A549 (cell line): Measurements from ENCODE around the gene SLC16A8. TPM values are rescaled to one million over a fixed set of nuclear protein-coding genes. Genes with fewer than 3 reads are reported as not detected.

Experiments used
- ATAC-seq, 2 experiments: fragments of 200-7000 bp in 1 of 2; fragments of >200 bp in 1 of 2; cut with Nextera tagmentation in 1 of 2; cut with Tn5 transposase in 1 of 2; 3 replicates each; pipeline versions ENCODE4 v1.8.0 to v1.9.1; 2018 to 2020; ENCODE audit warnings: mild to moderate bottlenecking in 1 of 2, moderate library complexity in 1 of 2
- CTCF ChIA-PET: fragments of 300-600 bp; sonication (Branson Sonifier 250); formaldehyde crosslinking; extraction: SDS; loops from one replicate; lab custom pipeline; 2021; ENCODE audit warnings: antibody characterized with exemption, inconsistent platforms; lab: Yijun Ruan, JAX
- POLR2A ChIA-PET: fragments of 350-600 bp; formaldehyde crosslinking; extraction: SDS; loops from one replicate; lab custom pipeline; 2021; ENCODE audit warnings: antibody characterized with exemption, inconsistent platforms; lab: Yijun Ruan, JAX
- DNase-seq, 2 experiments: peaks; one replicate each; pipeline versions ENCODE4 v3.0.0 to v3.0.0-alpha.2; 2011 to 2016; ENCODE audit warnings: low read depth in 1 of 2, low spot score in 1 of 2
- FAIRE-seq: peaks from 2 replicates; lab custom pipeline; 2011; peaks lifted over from hg19 to GRCh38; lab: Jason Lieb, UNC
- H3K27ac ChIP-seq, 2 experiments: fragments of >200 bp; sonication (Bioruptor Twin); formaldehyde crosslinking; 3 replicates each; pipeline ENCODE4 v1.5.1; 2016 to 2017
- H3K4me1 ChIP-seq: fragments of >200 bp; sonication (Bioruptor Twin); formaldehyde crosslinking; 3 replicates; pipeline ENCODE4 v1.6.1; 2016
- H3K4me2 ChIP-seq: fragments of >200 bp; sonication (Bioruptor Twin); formaldehyde crosslinking; 3 replicates; pipeline ENCODE4 v1.6.1; 2016
- H3K4me3 ChIP-seq: fragments of >200 bp; sonication (Bioruptor Twin); formaldehyde crosslinking; 3 replicates; pipeline ENCODE4 v1.5.1; 2016
- H3K9me3 ChIP-seq: fragments of >200 bp; sonication (Bioruptor Twin); formaldehyde crosslinking; 3 replicates; pipeline ENCODE4 v1.6.1; 2016
- CHD2 ChIP-seq: fragments of 150-350 bp; IDR thresholded peaks from 2 replicates; pipeline ENCODE4 v1.6.1; 2014; ENCODE audit warnings: low read length; ENCODE audit not compliant: partially characterized antibody
- EHF ChIP-seq: fragments of 250-450 bp; sonication (Bioruptor Pico); IDR thresholded peaks from 2 replicates; pipeline ENCODE4 v1.5.0; 2020; ENCODE audit warnings: mild to moderate bottlenecking
- FOXS1 ChIP-seq: fragments of 250-450 bp; sonication (Bioruptor Pico); IDR thresholded peaks from 2 replicates; pipeline ENCODE4 v1.5.0; 2020; ENCODE audit warnings: mild to moderate bottlenecking, moderate library complexity
- HDAC2 ChIP-seq: fragments of 200-600 bp; sonication (generic); IDR thresholded peaks from 2 replicates; pipeline ENCODE4 v1.6.1; 2016
- HOXB13 ChIP-seq: fragments of 250-450 bp; sonication (Bioruptor Pico); IDR thresholded peaks from 2 replicates; pipeline ENCODE4 v1.5.0; 2020; ENCODE audit warnings: low read depth, mild to moderate bottlenecking, moderate library complexity
- HOXB5 ChIP-seq: fragments of 250-450 bp; sonication (Bioruptor Pico); IDR thresholded peaks from 2 replicates; pipeline ENCODE4 v1.5.0; 2020; ENCODE audit warnings: mild to moderate bottlenecking, moderate library complexity
- NR3C1 ChIP-seq: fragments of >200 bp; sonication (Bioruptor Twin); formaldehyde crosslinking; IDR thresholded peaks from 3 replicates; pipeline ENCODE4 v1.6.1; 2017
- POLR2AphosphoS2 ChIP-seq: conservative IDR thresholded peaks from 2 replicates; pipeline ENCODE4 v1.6.1; 2012; ENCODE audit warnings: low read length, improper control_type of control experiment, inconsistent platforms
- RARB ChIP-seq: fragments of 250-450 bp; sonication (Bioruptor Pico); IDR thresholded peaks from 2 replicates; pipeline ENCODE4 v1.8.0; 2021; ENCODE audit warnings: mild to moderate bottlenecking, moderate library complexity
- ZFP36 ChIP-seq: fragments of 450-650 bp; IDR thresholded peaks from 2 replicates; pipeline ENCODE4 v1.6.1; 2014; ENCODE audit warnings: borderline replicate concordance; ENCODE audit not compliant: partially characterized antibody
- ZNF302 ChIP-seq: fragments of 250-450 bp; sonication (Bioruptor Pico); IDR thresholded peaks from 2 replicates; pipeline ENCODE4 v1.9.0; 2021; ENCODE audit warnings: inconsistent platforms, mild to moderate bottlenecking, moderate library complexity
- WGBS: methylation state at CpG from one replicate; pipeline ENCODE4 v1.1.6; 2017; ENCODE audit errors: missing lambda C conversion rate; 5-methylcytosine and 5-hydroxymethylcytosine counted together
- polyA plus RNA-seq, 4 experiments: library from polyadenylated mRNA; depleted of rRNA in 3 of 4; stranded (reverse); fragments of >200 nt; fragmentation: RNase III in 1 of 4; extraction: RNeasy Plus Mini Kit Qiagen cat#74134 plus additional on column Dnase treatment in 1 of 4; gene quantifications; 2 replicates in 3 of 4; 3 replicates in 1 of 4; pipeline ENCODE4 v1.2.3, GENCODE V29; 2011 to 2017
- TF ChIP-seq, protein P1 (sequence below): fragments of >200 bp; sonication (Bioruptor Twin); formaldehyde crosslinking; IDR thresholded peaks from 2 replicates; pipeline ENCODE4 v1.6.1; 2016
- TF ChIP-seq, protein P2 (sequence below): fragments of >200 bp; sonication (Bioruptor Twin); formaldehyde crosslinking; IDR thresholded peaks from 3 replicates; pipeline ENCODE4 v1.5.1; 2016
- TF ChIP-seq, protein P3 (sequence below): fragments of 250-450 bp; sonication (Bioruptor Pico); IDR thresholded peaks from 2 replicates; pipeline ENCODE4 v1.5.0; 2020; ENCODE audit warnings: low read depth, mild to moderate bottlenecking, moderate library complexity

SLC16A8 gene
- polyA plus RNA-seq, 2 of the 4 experiments (the other 2 are of a cell fraction): not detected

DNA sequence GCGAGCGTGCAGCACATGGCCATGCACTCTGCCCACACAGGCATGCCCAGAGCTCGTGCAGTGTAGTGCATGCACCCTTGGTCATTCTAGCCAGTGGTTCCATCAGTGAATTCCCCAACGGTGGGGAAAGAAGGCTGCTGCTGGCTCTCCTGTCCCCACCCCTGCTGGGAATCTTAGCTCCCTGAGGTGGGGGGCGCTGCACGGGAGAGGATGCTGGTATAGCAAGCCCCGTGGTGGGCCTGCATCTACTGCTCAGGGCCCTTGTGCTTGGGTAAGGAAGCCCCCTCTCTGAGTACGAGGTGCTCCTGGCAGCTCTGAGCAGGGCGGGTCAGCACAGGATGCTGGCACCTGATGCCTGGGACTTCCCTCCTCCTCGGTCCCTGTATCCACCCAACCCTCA, 45.0 kb upstream of the SLC16A8 start:
- no peak for FAIRE-seq
- no peak for TF ChIP-seq HOXB13 (CRISPR knock-in tag)
- TF ChIP-seq RARB (CRISPR knock-in tag): no peak
- no peak for TF ChIP-seq ZNF302 (CRISPR knock-in tag)
- CTCF ChIA-PET: interaction anchor here (0.7 to 4.8 kb wide), 4 partner anchors 9 to 21 kb away, joined by 3 to 22 read pairs (median 4); no protein-coding TSS in a partner anchor
- no peak for DNase-seq
- ATAC-seq: no peak
- Histone ChIP-seq H3K4me1 (no peaks in the 10 kb centered on the region), H3K9me3 (no peaks in the 10 kb centered on the region), H3K4me3 (no peak overlapping the region), H3K4me2 (no peak overlapping the region), H3K27ac (no peak overlapping the region)
- POLR2A ChIA-PET: no interaction called here
- WGBS: 83% methylated on average over 5 of the region's 10 CpGs

DNA sequence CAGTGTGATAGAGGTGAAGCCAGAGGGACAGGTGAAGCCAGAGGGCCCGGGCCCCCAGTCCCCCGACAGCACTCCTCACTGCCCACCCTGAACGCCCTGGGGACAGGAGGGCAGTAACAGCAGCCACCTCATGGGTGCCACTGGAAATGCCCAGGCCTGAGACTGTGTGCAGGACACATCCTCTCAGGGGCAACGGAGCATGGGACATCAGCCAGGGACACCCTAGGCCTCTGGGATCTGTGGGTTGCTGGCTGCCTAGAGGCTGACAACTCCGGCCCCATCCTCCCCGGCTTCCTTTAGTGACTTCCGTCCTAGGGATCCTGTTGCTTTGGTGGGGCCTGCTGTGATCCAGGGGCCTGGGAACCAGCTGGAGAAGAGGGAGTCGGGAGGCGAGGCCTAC, 43.9 kb upstream of the SLC16A8 start:
- Histone ChIP-seq H3K4me3 (no peak overlapping the region), H3K9me3 (no peaks in the 10 kb centered on the region), H3K27ac (no peak overlapping the region), H3K4me1 (no peaks in the 10 kb centered on the region), H3K4me2 (no peak overlapping the region)
- no peak for DNase-seq
- TF ChIP-seq, protein P1, sequence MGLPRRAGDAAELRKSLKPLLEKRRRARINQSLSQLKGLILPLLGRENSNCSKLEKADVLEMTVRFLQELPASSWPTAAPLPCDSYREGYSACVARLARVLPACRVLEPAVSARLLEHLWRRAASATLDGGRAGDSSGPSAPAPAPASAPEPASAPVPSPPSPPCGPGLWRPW: no peak
- CTCF ChIA-PET: interaction anchor here (1.2 to 4.8 kb wide), 3 partner anchors 9 to 22 kb away, joined by 3 to 22 read pairs (median 5); no protein-coding TSS in a partner anchor
- no CpG with 5 or more reads among the region's 9 CpGs for WGBS
- ATAC-seq: no peak
- no peak for FAIRE-seq
- POLR2A ChIA-PET: no interaction called here

DNA sequence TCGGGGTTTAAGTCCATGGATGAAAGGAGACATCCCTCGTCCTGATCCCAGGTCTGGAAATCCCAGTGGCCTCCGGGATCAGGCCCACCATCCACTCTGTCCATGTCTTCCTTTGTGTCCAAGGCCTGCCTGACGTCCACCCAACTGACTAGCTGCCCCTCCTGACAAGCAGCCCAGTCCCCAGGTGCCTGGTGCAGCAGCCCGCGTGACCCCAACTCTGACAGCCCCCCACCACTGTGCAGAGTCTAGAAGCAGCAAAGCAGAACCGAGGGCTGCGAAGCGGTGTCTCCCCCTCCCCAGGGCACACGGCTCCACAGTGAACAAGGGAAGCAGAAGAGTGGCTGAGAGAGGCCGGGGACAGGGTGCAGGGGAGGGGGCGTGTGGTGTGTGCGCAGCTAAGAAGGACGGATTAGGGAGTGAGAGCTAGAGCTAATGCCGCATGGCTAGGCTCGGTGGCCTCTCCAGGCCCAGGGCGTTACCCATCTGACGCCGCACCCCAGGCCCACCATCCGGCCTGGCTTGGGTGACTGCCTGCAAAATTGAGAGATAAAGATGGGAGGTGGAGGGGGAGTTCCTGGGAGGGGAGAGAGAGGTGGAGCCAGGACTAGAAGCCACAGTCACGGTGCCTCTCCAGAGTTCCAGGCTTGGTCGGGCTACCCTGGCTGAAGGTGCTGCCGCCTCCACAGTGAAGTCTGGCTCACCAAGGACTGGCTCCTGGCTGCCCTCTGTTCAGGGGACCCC, 43.1 kb upstream of the SLC16A8 start:
- Histone ChIP-seq H3K27ac (no peak overlapping the region), H3K9me3 (no peaks in the 10 kb centered on the region), H3K4me2 (no peak overlapping the region), H3K4me3 (no peak overlapping the region), H3K4me1 (no peaks in the 10 kb centered on the region)
- FAIRE-seq (no peak), DNase-seq (no peak), ATAC-seq (no peak)
- ChIA-PET POLR2A (no interaction called here), CTCF (interaction anchor here (5.1 kb wide), 1 partner anchor 13 kb away, joined by 36 read pairs; no protein-coding TSS in a partner anchor)
- TF ChIP-seq NR3C1: no peak
- no peak for TF ChIP-seq CHD2
- TF ChIP-seq HOXB5: no peak
- WGBS: 86% methylated on average over 17 of the region's 23 CpGs

DNA sequence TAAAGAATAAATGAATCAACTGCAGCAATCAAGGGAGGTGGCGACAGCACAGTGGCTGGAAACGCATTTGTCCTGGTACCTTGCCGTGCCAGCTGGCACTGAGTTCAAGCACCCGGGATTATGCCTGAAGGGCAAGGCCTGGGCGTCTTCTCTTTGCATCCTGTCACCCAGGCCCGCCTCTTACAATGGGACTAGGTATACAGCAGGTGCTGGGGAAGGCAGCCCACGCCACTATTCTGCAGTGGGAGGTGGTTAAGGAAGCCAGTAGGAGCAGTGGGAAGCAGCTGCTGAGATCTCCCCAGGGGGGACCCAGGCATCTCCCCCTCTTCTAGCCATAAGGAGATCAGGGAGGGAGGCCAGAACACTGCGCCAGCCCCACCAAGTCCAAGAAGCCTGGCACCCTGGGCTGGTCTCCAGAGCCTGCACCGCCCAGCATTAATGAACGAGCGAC, 41.8 kb upstream of the SLC16A8 start:
- no peak for ATAC-seq
- H3K4me1 ChIP-seq: no peaks in the 10 kb centered on the region
- FAIRE-seq: no peak
- H3K27ac ChIP-seq: no peak overlapping the region
- H3K4me2 ChIP-seq: no peak overlapping the region
- 67% methylated on average over 8 of the region's 11 CpGs for WGBS
- no peak for DNase-seq
- ChIA-PET CTCF (interaction anchor here (5.1 kb wide), 1 partner anchor 11 kb away, joined by 36 read pairs; no protein-coding TSS in a partner anchor), POLR2A (no interaction called here)
- TF ChIP-seq, protein P2, sequence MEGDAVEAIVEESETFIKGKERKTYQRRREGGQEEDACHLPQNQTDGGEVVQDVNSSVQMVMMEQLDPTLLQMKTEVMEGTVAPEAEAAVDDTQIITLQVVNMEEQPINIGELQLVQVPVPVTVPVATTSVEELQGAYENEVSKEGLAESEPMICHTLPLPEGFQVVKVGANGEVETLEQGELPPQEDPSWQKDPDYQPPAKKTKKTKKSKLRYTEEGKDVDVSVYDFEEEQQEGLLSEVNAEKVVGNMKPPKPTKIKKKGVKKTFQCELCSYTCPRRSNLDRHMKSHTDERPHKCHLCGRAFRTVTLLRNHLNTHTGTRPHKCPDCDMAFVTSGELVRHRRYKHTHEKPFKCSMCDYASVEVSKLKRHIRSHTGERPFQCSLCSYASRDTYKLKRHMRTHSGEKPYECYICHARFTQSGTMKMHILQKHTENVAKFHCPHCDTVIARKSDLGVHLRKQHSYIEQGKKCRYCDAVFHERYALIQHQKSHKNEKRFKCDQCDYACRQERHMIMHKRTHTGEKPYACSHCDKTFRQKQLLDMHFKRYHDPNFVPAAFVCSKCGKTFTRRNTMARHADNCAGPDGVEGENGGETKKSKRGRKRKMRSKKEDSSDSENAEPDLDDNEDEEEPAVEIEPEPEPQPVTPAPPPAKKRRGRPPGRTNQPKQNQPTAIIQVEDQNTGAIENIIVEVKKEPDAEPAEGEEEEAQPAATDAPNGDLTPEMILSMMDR: no peak
- TF ChIP-seq FOXS1 (CRISPR knock-in tag) (no peak), HOXB13 (CRISPR knock-in tag) (no peak), RARB (CRISPR knock-in tag) (no peak), HDAC2 (no peak), ZNF302 (CRISPR knock-in tag) (no peak), POLR2AphosphoS2 (no peak), EHF (no peak), ZFP36 (no peak)
- TF ChIP-seq, protein P3, sequence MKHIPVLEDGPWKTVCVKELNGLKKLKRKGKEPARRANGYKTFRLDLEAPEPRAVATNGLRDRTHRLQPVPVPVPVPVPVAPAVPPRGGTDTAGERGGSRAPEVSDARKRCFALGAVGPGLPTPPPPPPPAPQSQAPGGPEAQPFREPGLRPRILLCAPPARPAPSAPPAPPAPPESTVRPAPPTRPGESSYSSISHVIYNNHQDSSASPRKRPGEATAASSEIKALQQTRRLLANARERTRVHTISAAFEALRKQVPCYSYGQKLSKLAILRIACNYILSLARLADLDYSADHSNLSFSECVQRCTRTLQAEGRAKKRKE: no peak
- TF ChIP-seq, protein P1: no peak
- no peaks in the 10 kb centered on the region for H3K9me3 ChIP-seq
- no peak overlapping the region for H3K4me3 ChIP-seq
